ENCODE results near the gene CX3CR1. TPM values are rescaled to one million over a fixed set of nuclear protein-coding genes. Genes with fewer than 3 reads are reported as not detected.

The CX3CR1 gene
- total RNA-seq, 1 experiment from 2014 or later: not detected

DNA sequence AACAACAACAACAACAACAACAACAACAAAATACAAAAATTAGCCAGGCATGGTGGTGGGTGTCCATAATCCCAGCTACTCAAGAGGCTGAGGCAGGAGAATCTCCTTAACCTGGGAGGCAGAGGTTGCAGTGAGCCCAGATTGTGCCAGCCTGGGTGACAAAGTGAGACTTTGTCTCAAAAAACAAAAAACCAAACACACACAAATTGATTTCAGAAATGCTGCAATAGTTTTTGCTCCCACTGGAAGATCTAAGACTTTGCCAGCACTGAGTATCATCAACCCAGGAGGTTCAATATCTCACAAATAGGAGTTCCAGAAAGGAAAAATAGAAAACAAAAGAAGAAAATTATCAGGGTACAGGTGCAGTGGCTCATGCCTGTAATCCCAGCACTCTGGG, 33.5 kb upstream of the CX3CR1 start:
- H3K36me3 Mint-ChIP-seq (ENCODE audit: insufficient read depth, unreplicated experiment): no peaks in the 10 kb centered on the region
- TF ChIP-seq, protein P1, sequence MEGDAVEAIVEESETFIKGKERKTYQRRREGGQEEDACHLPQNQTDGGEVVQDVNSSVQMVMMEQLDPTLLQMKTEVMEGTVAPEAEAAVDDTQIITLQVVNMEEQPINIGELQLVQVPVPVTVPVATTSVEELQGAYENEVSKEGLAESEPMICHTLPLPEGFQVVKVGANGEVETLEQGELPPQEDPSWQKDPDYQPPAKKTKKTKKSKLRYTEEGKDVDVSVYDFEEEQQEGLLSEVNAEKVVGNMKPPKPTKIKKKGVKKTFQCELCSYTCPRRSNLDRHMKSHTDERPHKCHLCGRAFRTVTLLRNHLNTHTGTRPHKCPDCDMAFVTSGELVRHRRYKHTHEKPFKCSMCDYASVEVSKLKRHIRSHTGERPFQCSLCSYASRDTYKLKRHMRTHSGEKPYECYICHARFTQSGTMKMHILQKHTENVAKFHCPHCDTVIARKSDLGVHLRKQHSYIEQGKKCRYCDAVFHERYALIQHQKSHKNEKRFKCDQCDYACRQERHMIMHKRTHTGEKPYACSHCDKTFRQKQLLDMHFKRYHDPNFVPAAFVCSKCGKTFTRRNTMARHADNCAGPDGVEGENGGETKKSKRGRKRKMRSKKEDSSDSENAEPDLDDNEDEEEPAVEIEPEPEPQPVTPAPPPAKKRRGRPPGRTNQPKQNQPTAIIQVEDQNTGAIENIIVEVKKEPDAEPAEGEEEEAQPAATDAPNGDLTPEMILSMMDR (IDR thresholded peaks at IDR 0.05; ENCODE audit: unreplicated experiment): no peak
- H3K27ac Mint-ChIP-seq (ENCODE audit: low read depth, unreplicated experiment): no peak overlapping the region
- intact Hi-C loops (cut with micrococcal nuclease): no loop called here
- CTCF ChIA-PET: interaction anchor here (0.6 kb wide), 1 partner anchor 465 kb away, joined by 3 read pairs; no protein-coding TSS in a partner anchor
- POLR2A ChIA-PET: no interaction called here
- peaks cover 8% of the 10 kb centered on the region for H3K9me3 Mint-ChIP-seq (ENCODE audit: unreplicated experiment)
- no peak overlapping the region for H3K4me3 Mint-ChIP-seq (ENCODE audit: unreplicated experiment)
- peaks cover 14% of the 10 kb centered on the region for H3K27me3 Mint-ChIP-seq (ENCODE audit: insufficient read depth, unreplicated experiment)
- DNase-seq (ENCODE audit: unreplicated experiment): no peak
- BruUV-seq (replicated peaks): no TSS peak
- H3K4me1 Mint-ChIP-seq (ENCODE audit: insufficient read depth, unreplicated experiment): no peaks in the 10 kb centered on the region

DNA sequence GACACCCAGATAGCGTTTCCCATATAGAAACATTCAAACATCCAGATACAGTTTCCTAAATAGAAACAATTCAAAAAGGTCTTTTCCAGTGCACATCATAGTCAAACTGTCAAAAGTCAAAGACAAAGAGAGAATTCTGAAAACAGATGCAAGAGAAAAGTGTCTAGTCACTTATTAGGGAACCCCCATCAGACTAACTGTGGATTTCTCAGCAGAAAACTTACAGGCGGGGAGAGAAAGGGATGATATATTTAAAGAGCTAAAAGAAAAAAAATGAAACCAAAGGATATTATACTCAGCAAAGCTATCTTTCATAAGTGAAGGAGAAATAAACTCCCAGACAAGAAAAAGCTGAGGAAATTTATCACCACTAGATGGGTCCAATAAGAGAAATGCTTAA, 22.3 kb upstream of the CX3CR1 start:
- peaks cover 77% of the 10 kb centered on the region for H3K27me3 Mint-ChIP-seq (ENCODE audit: insufficient read depth, unreplicated experiment)
- H3K9me3 Mint-ChIP-seq (ENCODE audit: unreplicated experiment): peaks cover 26% of the 10 kb centered on the region
- no peaks in the 10 kb centered on the region for H3K36me3 Mint-ChIP-seq (ENCODE audit: insufficient read depth, unreplicated experiment)
- H3K4me3 Mint-ChIP-seq (ENCODE audit: unreplicated experiment): no peak overlapping the region
- intact Hi-C loops (cut with micrococcal nuclease): no loop called here
- no peaks in the 10 kb centered on the region for H3K4me1 Mint-ChIP-seq (ENCODE audit: insufficient read depth, unreplicated experiment)
- H3K27ac Mint-ChIP-seq (ENCODE audit: low read depth, unreplicated experiment): no peak overlapping the region
- POLR2A ChIA-PET: no interaction called here
- no peak for DNase-seq (ENCODE audit: unreplicated experiment)
- TF ChIP-seq, protein P1 (IDR thresholded peaks at IDR 0.05; ENCODE audit: unreplicated experiment): no peak
- CTCF ChIA-PET: interaction anchor here (0.6 to 3.4 kb wide), 6 partner anchors 10 to 640 kb away, joined by 3 to 23 read pairs (median 4); no protein-coding TSS in a partner anchor
- BruUV-seq (replicated peaks): no TSS peak

- Mint-ChIP-seq H3K27me3 (ENCODE audit: insufficient read depth, unreplicated experiment) (peaks cover 55% of the 10 kb centered on the region), H3K9me3 (ENCODE audit: unreplicated experiment) (peaks cover 26% of the 10 kb centered on the region), H3K4me3 (ENCODE audit: unreplicated experiment) (no peak overlapping the region), H3K4me1 (ENCODE audit: insufficient read depth, unreplicated experiment) (no peaks in the 10 kb centered on the region), H3K27ac (ENCODE audit: low read depth, unreplicated experiment) (no peak overlapping the region), H3K36me3 (ENCODE audit: insufficient read depth, unreplicated experiment) (no peaks in the 10 kb centered on the region)
- no peak for DNase-seq (ENCODE audit: unreplicated experiment)
- TF ChIP-seq, protein P1 (IDR thresholded peaks at IDR 0.05; ENCODE audit: unreplicated experiment): no peak
- ChIA-PET POLR2A (no interaction called here), CTCF (interaction anchor here (1.1 kb wide), 1 partner anchor 79 kb away, joined by 4 read pairs; no protein-coding TSS in a partner anchor)
- BruUV-seq (replicated peaks): no TSS peak
- intact Hi-C loops (cut with micrococcal nuclease): no loop called here
These were observed 19.4 kb upstream of the CX3CR1 start for GRCh38 chr3:39299279-39299678.

GRCh38 chr3:39296197-39297077, 16.6 kb upstream of the CX3CR1 start:
- Mint-ChIP-seq H3K9me3 (ENCODE audit: unreplicated experiment) (peaks cover 15% of the 10 kb centered on the region), H3K27me3 (ENCODE audit: insufficient read depth, unreplicated experiment) (peaks cover 27% of the 10 kb centered on the region), H3K36me3 (ENCODE audit: insufficient read depth, unreplicated experiment) (no peaks in the 10 kb centered on the region), H3K4me1 (ENCODE audit: insufficient read depth, unreplicated experiment) (no peaks in the 10 kb centered on the region), H3K4me3 (ENCODE audit: unreplicated experiment) (no peak overlapping the region), H3K27ac (ENCODE audit: low read depth, unreplicated experiment) (no peak overlapping the region)
- no peak for DNase-seq (ENCODE audit: unreplicated experiment)
- POLR2A ChIA-PET: interaction anchor here (0.7 kb wide), 1 partner anchor 90 kb away, joined by 3 read pairs; no protein-coding TSS in a partner anchor
- BruUV-seq (replicated peaks): no TSS peak
- TF ChIP-seq, protein P1 (IDR thresholded peaks at IDR 0.05; ENCODE audit: unreplicated experiment): no peak
- CTCF ChIA-PET: interaction anchor here (1.0 to 1.5 kb wide), 4 partner anchors 8 to 89 kb away, joined by 4 to 5 read pairs (median 4); no protein-coding TSS in a partner anchor
- intact Hi-C loops (cut with micrococcal nuclease): no loop called here

Data from MCF 10A (cell line).